COLO829 (cell line): ENCODE measurements around the gene UBE2G1.
A peak's percentile ranks its signal among the peaks of the same experiment; 100 is the strongest.
"Not testable (repeated sequence)": the region's sequence is repeated elsewhere in the genome, so short reads cannot be mapped to it uniquely, and the experiment has no call there.

Experiments
- DNase-seq: peaks from one replicate; pipeline ENCODE4 v3.0.0; 2012; ENCODE audit warnings: low spot score

UBE2G1 gene

DNA sequence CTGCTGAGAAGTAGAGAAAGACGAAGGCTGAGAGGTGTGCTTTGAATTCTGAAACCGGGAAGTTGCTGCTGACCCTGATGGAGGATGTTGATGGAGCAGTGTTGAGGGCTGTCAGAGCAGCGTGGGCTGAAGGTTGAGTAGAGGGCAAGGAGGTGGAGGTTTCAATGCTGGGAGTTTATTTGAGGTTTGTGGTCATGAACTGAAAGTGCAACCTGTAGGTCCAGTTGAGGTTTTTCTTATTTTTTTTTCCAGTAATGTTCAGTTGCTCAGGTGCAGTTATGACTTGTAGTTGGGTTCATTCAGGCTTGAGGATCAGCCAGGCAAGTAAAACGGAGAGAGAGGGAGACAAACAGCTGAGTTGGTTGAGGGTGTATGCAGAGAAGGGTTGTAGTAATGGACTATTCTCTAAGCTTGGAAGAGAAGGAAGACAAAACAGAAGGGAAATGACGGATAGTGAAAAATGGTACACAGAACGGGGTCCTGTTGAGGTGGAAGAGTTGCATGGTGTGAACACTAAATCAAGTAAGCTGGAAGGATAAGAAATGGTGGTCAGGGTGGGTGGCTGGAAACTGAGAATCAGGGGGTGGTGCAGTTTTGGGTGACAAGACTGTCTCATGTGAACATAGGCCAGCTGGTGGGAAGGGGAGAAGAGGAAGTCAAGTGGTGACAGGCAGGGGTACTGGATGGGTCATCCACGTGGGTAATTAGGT lies 8.7 kb upstream of the UBE2G1 start:
- DNase-seq: no peak

DNA sequence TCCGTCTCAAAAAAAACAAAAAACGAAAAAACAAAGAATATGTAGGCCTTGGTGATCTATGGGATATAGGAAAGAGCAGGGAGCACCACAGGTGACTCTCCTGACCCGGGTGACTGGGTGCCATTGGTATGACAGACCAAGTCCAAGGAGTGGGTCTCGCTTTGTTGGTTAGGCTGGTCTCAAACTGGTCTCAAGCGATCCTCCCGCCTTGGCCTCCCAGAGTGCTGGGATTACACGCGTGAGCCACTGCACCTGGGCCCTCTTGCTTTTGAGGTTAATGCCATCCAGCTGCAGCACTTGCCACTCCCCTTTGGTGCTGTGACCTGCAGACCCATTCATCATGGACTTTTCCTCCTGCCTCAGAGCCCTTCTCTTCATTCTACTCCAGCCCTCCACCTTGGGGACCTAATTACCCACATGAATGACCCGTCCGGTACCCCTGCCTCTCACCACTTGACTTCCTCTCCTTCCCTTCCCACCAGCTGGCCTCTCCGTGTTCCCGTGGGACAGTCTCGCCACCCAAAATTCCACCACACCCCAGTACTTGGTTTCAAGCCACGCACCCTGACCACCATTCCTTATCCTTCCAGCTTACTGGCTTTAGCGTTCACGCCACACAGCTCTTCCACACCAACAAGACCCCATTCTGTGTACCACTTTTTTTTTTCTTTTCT lies 3.2 kb upstream of the UBE2G1 start:
- DNase-seq: no peak

DNA sequence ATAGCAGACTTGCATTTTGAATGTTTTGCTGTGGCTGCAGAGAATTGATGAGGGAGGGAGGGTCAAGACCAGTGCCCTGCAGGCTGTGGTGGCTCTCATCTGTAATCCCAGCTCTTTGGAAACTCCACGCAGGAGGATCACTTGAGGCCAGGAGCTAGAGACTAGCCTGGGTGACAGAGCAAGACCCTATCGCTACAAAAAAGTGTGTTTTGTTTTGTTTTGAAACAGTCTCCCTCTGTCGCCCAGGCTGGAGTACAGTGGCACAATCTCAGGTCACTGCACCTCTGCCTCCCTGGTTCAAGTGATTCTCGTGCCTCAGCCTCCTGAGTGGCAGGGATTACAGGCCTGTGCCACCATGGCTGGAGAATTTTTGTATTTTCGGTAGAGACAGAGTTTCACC lies 1.9 kb upstream of the UBE2G1 start:
- DNase-seq: no peak

DNA sequence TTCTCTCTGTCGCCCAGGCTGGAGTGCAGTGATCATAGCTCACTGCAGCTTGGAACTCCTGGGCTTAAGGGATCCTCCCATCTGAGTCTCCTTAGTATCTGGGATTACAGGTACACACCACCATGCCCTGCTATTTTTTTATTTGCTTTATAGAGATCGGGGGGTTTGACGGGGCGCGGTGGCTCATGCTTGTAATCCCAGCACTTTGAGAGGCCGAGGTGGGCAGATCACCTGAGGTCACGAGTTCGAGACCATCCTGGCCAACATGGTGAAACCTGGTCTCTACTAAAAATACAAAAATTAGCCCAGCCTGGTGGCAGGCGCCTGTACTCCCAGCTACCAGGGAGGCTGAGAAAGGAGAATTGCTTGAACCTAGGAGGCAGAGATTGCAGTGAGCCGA lies 702 bp upstream of the UBE2G1 start:
- not testable (repeated sequence) for DNase-seq

DNA sequence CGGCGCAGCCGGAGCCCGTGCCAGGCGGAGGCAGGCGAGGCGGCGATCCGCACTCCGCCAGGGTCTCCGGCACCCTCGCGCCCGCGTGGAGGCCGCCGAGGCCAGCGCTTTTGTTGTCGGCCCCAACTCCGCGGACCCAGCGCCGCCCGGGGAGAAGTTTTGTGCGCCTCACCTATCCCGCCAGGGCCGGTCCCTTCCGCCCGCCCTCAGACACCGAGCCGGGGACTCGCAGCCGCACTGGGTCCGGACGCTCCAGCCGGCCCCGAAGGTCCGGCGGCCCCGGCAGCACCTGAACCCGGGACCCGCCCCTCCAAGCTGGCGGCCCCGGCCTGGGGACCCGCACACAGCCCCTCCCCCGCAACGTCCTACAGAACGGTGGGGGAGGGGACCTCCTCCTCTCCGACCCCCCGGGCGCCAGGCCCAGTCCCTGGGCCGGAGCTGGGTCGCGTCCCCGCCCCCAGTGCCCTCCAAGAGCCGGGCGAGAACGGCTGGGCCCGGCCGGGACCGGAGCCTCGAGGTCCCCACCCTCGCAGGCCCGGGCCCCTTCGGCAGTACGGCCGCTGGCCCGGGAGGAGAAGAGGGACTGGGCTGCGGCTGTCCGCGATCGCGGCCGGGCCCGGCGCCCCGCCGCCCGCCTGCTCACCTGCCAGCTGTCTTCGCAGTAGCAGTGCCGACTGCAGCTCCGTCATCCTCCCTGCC lies 698 bp downstream of the UBE2G1 start:
- no peak for DNase-seq

DNA sequence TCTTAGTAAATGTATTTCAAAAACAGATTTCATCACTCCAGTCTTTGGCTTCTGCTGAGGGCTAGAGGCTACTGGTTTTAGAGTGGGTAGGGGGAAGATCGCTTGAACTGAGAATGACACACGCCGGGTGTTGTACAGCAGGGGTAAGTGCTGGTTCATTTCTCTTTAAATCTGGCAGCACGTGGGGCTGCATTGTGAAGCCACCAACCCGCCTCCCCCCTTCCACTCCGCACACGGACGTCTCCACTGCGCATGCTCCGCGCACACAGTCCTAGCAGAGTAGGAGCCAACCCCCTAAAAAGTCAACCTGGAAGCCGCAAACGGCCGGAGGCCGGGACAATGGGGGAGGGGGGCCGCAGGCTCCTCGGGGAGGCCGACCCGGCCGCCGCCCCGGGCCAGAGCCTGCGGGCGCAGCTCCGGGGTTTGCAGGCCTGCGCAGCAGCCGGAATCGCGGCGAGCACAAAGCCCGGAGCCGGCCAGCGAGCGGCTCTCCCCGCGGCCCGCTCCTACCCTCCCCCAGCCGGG lies 1.3 kb downstream of the UBE2G1 start:
- DNase-seq: peak; percentile 92

DNA sequence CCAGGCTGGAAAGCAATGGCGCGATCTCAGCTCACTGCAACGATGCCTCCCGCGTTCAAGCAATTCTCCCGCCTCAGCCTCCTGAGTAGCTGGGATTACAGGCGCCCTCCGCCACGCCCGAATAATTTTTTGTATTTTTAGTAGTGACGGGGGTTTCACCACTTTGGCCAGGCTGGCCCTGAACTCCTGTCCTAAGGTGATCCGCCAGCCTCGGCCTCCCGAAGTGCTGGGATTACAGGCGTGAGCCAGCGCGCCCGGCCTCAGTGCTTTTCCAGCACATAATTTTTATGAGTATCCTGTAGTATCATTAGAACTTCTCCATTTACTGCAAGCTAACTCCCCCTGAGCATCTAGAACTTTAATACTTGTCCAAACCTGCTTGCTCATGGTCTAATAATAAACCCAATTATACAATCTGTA lies 1.8 kb downstream of the UBE2G1 start:
- no peak for DNase-seq

DNA sequence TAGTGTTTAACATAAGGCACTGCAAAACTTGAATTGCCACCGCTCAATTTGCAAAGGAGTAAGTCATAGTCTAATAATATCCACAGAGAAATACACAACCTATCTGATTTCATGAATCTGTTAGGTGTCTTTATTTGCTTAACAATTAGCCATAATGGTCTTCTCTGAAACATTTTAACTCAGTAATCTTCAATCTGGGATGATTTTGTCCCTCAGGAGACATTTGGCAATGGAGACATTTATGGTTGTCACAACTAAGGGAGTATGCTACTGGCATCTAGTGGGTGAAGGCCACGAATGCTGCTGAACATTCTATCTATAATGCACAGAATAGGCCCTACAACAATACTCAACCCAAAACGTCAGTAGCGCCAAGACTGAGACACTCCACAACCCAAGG lies 4.3 kb downstream of the UBE2G1 start:
- DNase-seq: no peak

DNA sequence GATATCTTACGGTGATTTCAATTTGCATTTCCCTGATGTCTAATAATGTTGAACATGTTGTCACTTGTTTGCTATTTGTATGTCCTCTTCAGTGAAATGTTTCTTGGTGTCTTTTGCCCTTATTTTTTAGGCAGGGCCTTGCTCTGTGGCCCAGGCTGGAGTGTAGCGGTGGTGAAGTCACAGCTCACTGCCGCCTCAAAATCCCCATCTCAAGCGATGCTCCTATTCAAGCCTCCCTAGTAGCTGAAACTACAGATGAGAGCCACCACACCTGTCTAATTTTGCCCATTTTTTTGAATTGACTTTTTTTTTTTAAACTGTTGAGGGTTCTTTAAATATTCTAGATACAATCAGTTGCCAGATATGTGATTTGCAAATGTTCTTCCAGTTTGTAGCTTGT lies 8.3 kb downstream of the UBE2G1 start:
- no peak for DNase-seq

DNA sequence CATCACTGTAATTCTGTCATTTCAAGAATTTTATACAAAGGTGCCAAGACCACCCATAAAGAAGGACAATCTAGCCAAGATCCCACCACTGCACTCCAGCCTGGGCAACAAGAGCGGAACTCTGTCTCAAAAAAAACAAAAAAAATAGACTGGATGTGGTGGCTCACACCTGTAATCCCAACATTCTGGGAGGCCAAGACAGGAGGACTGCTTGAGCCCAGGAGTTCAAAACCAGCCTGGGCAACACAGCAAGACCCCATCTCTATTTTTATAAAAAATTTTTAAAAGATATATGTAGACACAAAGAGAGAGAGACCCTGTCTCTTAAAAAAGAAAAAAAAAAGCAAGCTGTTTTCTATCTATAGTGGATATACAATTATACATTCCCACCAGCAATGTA lies 8.8 kb downstream of the UBE2G1 start:
- DNase-seq: no peak

DNA sequence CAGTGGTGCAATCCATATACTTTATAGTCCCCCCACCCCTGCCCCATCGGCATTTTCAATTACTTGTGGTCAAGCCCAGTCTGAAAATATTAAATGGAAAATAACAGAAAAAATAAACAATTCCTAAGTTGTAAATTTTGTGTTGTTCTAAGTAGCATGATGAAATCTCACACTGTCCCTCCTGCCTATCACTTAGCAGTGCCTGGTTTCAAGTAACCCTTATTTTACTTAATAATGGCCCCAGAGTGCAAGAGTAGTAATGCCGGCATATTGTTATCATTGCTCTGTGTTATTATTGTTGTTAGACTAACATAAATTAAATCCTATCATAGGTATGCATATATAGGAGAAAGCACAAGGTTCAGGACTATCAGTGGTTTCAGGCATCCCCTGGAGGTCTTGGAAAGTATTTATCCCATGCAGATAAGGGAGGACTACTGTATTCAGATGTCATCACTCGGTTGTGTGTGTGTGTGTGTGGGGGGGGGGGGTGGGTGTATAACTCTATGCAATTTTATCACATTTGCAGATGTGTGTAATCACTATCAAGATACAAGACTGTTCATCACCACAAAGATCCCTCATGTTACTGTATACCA lies 9.3 kb downstream of the UBE2G1 start:
- no peak for DNase-seq

DNA sequence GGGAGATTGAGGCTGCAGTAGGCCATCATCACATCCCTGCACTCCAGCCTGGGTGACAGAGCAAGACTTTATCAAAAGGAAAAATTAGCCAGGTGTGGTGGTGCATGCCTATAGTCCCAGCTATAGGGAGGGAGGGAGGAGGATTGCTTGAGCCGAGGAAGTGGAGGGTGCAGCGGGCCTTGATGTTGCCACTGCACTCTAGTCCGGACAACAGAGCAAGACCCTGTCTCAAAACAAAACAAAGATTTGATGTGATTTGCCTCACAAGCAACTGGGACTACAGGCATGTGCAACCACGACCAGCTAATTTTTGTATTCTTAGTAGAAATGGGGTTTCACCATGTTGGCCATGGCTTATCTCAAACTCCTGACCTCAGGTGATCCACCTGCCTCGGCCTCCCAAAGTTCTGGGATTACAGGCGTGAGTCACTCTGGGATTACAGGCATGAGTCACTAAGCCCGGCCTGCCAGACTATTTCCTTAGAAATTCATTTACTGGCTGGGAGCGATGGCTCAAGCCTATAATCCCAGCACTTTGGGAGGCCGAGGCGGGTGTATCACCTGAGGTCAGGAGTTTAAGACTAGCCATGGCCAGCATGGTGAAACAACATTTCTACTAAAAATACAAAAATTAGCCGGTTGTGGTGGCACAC lies 11.5 kb downstream of the UBE2G1 start:
- no peak for DNase-seq

DNA sequence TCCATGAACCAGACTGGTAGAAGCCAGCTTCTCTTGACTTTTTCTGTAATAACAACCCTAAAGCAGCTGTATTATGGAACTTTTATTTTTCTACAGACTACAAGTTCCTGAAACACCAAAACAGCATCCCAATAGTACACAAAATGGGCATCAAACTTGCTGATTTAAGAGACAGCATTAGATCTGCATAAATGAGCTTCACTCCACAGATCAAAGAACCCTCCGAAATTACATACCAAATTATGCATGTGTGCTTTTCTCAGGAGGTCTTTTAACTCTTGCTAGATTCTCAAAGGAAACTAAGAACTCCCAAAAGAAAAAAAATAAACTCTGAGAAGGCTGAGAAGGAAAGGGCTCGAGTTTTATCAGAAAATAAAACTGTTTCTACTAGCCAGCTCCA lies 12.3 kb downstream of the UBE2G1 start:
- no peak for DNase-seq

DNA sequence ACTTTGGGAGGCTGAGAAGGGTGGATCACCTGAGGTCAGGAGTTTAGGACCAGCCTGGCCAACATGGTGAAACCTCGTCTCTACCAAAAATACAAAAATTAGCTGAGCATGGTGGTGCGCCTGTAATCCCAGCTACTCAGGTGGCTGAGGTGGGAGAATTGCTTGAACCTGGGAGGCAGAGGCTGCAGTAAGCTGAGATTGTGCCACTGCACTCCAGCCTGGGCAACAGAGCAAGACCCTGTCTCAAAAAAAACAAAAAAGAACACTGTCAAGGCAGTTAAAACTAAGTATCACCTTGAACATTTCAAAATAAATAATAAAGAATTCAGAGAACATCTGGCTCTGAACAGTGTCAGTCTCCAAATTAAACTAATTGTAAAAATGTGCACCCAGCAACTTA lies 16.3 kb downstream of the UBE2G1 start:
- not testable (repeated sequence) for DNase-seq

DNA sequence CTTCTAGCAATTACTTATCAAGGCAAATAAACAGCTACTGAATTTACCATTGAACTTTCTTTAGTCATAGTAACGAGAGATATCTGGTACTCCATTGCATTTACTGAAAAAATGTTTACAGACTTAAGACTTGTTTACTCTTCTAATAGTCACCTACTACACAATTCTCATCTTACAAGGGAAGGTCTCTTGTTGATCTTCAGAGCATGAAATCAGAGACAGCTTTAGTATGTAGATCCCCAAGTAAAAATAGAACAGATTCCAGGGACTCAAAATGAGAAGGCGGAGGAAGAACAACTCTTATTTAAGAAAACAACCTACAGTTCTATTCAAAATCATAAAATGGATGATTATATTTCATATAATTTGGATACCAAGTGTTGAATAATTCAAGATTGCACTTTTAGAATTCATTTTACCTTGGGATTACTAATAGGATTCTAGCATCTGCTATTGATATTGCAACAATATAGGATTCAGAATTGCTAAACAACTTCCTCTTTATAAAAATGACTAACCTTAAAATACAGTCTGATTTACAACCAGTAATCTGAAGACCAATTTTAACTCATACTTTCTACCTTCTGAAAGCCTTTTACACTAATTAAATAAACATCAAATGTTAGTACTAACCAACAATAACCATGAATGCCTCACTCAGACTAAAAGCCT lies 20.8 kb downstream of the UBE2G1 start:
- no peak for DNase-seq

DNA sequence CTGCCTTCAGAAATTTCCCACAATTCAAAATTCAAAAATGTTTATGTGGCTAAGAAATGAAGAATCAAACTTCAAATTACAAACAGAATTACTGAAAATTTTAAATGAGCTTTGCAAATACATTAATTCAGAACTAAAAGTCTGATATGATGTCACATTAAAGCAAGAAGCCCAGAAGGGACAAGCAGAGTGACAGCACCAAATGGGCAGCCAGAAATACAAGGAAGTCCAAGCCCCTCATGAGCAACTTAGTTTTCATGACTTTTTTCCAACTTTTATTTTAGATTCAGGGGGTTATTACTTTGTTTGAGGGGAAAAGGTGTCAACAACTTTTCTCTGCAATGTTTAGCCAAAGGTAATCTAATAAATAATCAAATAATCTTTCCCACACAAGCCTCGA lies 21.5 kb downstream of the UBE2G1 start:
- DNase-seq: no peak

DNA sequence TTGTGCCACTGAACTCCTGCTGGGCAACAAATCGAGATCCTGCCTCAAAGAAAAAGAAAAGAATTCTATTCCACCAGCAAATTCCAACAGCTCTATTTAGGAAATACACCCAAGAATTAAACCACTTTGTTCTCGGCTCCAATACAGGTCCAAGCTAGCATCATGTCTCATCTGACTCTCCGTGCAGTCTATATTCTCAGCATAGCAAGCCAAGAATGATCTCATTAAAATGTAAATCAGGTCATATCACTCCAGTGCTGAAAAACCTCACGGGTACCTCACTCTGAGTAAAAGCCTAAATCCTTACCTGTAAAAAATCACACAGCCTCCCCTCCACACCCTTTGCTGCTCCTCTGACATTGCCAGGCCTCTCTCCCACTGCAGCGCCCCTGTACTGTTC lies 23.9 kb downstream of the UBE2G1 start:
- DNase-seq: no peak

DNA sequence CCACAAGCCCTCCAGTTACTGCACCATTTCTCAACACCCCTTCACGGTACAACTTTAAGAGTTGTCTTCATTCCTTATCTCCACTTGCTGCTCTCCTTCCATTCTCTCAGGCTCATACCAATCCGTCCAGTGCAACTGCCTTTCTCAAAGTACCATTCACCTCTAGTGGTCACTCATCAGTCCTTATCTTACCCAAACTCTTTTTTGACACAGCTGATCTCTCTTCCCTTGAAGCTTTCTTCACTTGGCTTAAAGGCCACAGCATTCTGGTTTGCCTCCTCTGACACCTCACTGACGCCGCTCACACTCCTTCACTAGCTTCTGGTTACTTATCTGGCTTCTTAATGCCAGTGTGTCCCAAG lies 24.9 kb downstream of the UBE2G1 start:
- DNase-seq: no peak

DNA sequence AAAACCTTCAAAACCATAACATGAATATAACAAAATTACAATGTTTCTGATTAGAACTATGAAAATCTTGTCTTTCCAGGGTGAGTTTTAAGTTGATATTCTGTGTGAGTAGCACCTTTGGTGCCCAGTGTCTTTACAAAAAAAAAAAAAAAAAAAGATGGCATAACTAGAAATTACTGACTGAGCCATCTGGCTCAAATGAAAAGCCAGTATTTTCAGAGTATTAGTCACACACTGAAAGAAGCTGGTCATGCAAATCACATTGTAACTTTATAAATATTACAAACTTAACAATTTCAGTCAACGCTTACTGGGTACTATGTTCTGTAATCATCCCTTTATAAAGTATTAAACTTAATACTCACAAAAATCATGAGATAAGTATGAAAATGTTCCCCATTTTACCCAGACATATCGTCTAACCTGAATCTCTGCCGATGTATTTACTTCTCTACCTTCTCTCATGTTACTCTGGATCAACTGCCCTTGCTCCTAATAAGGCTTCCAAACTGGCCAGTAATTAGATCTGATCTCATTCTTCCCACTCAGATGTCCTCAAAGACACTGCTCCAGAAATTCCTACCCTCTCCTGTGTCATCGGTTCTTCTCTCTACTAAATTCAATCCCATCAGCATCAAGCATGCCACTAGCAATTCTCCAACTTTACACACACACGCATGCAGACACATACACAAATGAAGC lies 25.4 kb downstream of the UBE2G1 start:
- no peak for DNase-seq

DNA sequence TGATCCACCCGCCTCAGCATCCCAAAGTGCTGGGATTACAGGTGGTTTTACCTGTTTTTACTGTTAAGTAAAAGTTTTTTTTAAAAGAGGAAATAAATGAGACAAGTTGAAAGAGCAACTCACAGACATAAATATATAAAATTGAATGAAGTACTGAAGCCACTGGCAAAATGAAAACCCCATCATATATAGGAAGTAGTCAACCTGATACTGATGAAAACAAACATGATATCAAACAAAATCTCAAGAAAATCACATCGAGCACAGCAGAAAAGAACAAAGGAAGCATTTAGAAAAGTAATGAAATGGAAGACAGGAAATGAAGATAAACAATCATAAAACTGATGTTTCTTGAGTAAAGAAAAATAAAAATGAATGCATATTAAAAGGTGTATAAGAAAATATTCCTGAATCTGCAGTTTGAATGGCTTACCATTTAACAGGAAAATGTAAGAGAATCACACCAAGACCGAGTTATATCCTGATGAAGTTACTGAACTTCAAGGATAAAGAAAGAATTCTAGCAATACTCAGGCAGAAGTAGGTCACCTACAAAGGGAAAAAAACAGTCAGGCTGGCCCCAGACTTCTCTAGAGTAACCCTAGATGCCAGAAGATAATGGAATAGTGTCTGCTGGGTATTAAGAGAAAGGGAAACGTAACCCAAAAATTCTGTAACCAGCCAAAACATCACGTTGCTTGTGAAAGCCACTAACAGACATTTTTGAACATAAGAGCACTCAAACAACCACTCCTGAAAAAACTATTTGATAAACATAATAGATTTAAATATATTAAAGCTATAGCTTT lies 31.5 kb downstream of the UBE2G1 start:
- no peak for DNase-seq
